Loucy (cell line): Measurements from ENCODE around the gene SLC26A11.

Experiments
- EZH2phosphoT487 ChIP-seq: fragments of 200-600 bp; IDR thresholded peaks from 2 replicates; pipeline ENCODE4 v1.6.1; 2018; ENCODE audit warnings: antibody characterized with exemption, mild to moderate bottlenecking, moderate library complexity, borderline replicate concordance
- TF ChIP-seq, protein P1 (sequence below): fragments of 200-600 bp; sonication (generic); conservative IDR thresholded peaks from 2 replicates; pipeline ENCODE4 v1.5.1; 2014; ENCODE audit warnings: mild to moderate bottlenecking, antibody characterized with exemption, low read length

DNA sequence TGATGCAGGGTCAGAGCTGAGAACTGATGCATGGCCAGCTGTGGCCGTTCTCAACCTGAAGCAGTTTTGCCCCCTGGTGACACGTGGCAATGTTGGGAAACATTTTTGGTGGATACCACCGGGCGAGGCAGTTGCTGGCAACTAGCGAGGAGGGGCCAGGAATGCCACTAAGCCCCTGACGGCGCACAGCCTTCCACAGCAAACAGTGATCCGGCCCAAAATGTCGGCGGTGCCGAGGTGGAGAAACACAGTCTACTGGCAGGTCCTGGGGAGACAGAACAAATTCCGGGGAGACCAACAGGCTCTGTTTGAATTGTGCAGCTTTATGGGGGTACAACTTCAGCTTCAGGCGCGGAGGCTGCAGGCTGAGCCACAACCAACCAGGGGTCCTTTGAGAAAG lies 8.2 kb downstream of the SLC26A11 start:
- TF ChIP-seq, protein P1, sequence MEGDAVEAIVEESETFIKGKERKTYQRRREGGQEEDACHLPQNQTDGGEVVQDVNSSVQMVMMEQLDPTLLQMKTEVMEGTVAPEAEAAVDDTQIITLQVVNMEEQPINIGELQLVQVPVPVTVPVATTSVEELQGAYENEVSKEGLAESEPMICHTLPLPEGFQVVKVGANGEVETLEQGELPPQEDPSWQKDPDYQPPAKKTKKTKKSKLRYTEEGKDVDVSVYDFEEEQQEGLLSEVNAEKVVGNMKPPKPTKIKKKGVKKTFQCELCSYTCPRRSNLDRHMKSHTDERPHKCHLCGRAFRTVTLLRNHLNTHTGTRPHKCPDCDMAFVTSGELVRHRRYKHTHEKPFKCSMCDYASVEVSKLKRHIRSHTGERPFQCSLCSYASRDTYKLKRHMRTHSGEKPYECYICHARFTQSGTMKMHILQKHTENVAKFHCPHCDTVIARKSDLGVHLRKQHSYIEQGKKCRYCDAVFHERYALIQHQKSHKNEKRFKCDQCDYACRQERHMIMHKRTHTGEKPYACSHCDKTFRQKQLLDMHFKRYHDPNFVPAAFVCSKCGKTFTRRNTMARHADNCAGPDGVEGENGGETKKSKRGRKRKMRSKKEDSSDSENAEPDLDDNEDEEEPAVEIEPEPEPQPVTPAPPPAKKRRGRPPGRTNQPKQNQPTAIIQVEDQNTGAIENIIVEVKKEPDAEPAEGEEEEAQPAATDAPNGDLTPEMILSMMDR = no peak
- no peak for TF ChIP-seq EZH2phosphoT487
